Heart left ventricle (tissue), 16 donors: ENCODE data around the gene PTPRC. TPM values are rescaled to one million over a fixed set of nuclear protein-coding genes. Genes with fewer than 3 reads are reported as not detected.

Experiments
- ATAC-seq, 4 donors: fragments of 200-7000 bp; cut with Tn5 transposase; one replicate each; pipeline ENCODE4 v1.9.1; 2020 to 2022; ENCODE audit warnings: moderate library complexity in 4 of 4, mild to moderate bottlenecking in 3 of 4, moderate number of reproducible peaks in 1 of 4
- DNase-seq, 5 donors: peaks; one replicate each; pipeline ENCODE4 v3.0.0-alpha.2; 2020
- H3K27ac ChIP-seq, 12 donors: fragments of 200-600 bp; sonication (generic) in 4 of 12; one replicate each; pipeline versions ENCODE4 v1.5.0 to v1.8.0; 2016 to 2022; ENCODE audit warnings: mild to moderate bottlenecking in 2 of 12
- H3K27me3 ChIP-seq, 9 donors: fragments of 200-600 bp; sonication (generic) in 2 of 9; one replicate each; pipeline versions ENCODE4 v1.5.1 to v1.8.0; 2016 to 2022; ENCODE audit warnings: mild to moderate bottlenecking in 3 of 9
- H3K36me3 ChIP-seq, 9 donors: fragments of 200-600 bp; sonication (generic) in 2 of 9; one replicate each; pipeline versions ENCODE4 v1.5.0 to v1.8.0; 2018 to 2022; ENCODE audit warnings: mild to moderate bottlenecking in 2 of 9
- H3K4me1 ChIP-seq, 12 donors: fragments of 200-600 bp; sonication (generic) in 4 of 12; one replicate each; pipeline versions ENCODE4 v1.5.0 to v1.8.0; 2016 to 2022; ENCODE audit warnings: mild to moderate bottlenecking in 3 of 12
- H3K4me3 ChIP-seq, 12 donors: fragments of 200-600 bp; sonication (generic) in 4 of 12; one replicate each; pipeline versions ENCODE4 v1.5.0 to v1.8.0; 2017 to 2022; ENCODE audit warnings: mild to moderate bottlenecking in 9 of 12, moderate library complexity in 4 of 12
- H3K9me3 ChIP-seq, 12 donors: fragments of 200-600 bp; sonication (generic) in 4 of 12; one replicate each; pipeline versions ENCODE4 v1.5.0 to v1.8.0; 2016 to 2022; ENCODE audit warnings: mild to moderate bottlenecking in 1 of 12
- CTCF ChIP-seq, 12 donors: fragments of 200-600 bp; sonication (generic) in 4 of 12; IDR thresholded peaks; one replicate each; pipeline versions ENCODE4 v1.5.0 to v1.8.0; 2018 to 2022; ENCODE audit warnings: antibody characterized with exemption in 12 of 12, mild to moderate bottlenecking in 5 of 12
- POLR2A ChIP-seq, 2 donors: fragments of 450-650 bp; IDR thresholded peaks; one replicate each; pipeline ENCODE4 v1.6.1; 2017; ENCODE audit warnings: antibody characterized with exemption in 2 of 2, mild to moderate bottlenecking in 2 of 2, moderate library complexity in 2 of 2
- WGBS, 4 donors: extraction: QIAGEN DNeasy Blood & Tissue Kit in 2 of 4; methylation state at CpG; one replicate each; pipeline versions ENCODE4 v1.1.5 to v1.1.7; 2013 to 2018; 5-methylcytosine and 5-hydroxymethylcytosine counted together
- intact Hi-C, 10 donors: fragments of 100-400 bp; cut with DNase I; formaldehyde crosslinking; loops; one replicate each; pipeline versions ENCODE4 v1.11.1 to v1.14.2; 2022
- polyA plus RNA-seq, 2 donors: library from polyadenylated mRNA; stranded (reverse); fragments of 200-250 nt; gene quantifications; one replicate each; pipeline ENCODE4 v1.2.3, GENCODE V29; 2013
- total RNA-seq, 9 donors: library from RNA; depleted of rRNA in 2 of 9; stranded (reverse); fragments of >200 nt in 2 of 9; fragmentation: NEBNext Ultra II Directional in 3 of 9; extraction: Animal tissue kit (Norgen Biotek cat#: 25700) in 3 of 9; gene quantifications; one replicate each; pipeline versions ENCODE4 v1.1.0 to v1.2.4, GENCODE V29; 2016 to 2023
- donor health status: ischemic (EF 13 %, LVEDD 7.1; RV severe dilation, severe dysfunction).
- donor health status: healthy with polysubstance abuse.
- donor health status: DM: no; HTN: yes; CAD: no.
- donor health status: DM: no; HTN: no; CAD: no.
- donor health status: ischemic (EF 25% LVEDD 6.9; RV normal size, moderate dysfunction).
- donor health status: ischemic (EF 25% LVEDD 5.7; RV mildly dilated, moderate dysfunction).
- donor health status: healthy.
- donor health status: DM: yes; HTN: yes; CAD: no.
- donor health status: ischemic (EF 35%, LVEDD 5.7; RV mildly dilated, moderate dysfunction).
- donor health status: nonischemic (EF 11% LVEDD 7.7; RV severe dilation, severe dysfunction).
- donor health status: DM: yes; HTN: yes; CAD: no.
- donor health status: PGD.
- donor health status: ischemic (EF 29% LVEDD 5.4; RV normal size, mild dysfunction).
- donor health status: nonischemic (EF 23%, LVEDD 6.1; RV moderate dilation, normal function).

PTPRC gene
- total and polyA plus RNA-seq, 11 donors, result 0.65 to 99.3 (median 4.4) TPM

- Histone ChIP-seq H3K4me1 (no peaks in the 10 kb centered on the region), H3K36me3 (no peaks in the 10 kb centered on the region), H3K27me3 (no peaks in the 10 kb centered on the region), H3K27ac (no peak overlapping the region), H3K9me3 (peaks cover 0 to 13% (median 0%) of the 10 kb centered on the region in 12 donors), H3K4me3 (no peak overlapping the region)
- TF ChIP-seq POLR2A (IDR thresholded peaks at IDR 0.05) (no peak), CTCF (IDR thresholded peaks at IDR 0.05) (peak in 5 of 12 donors; percentile 19 to 31 (median 20))
- 11 to 15% (median 14%) methylated on average over 1 of the region's 1 CpG for WGBS, 4 donors
- DNase-seq (no peak), ATAC-seq (no peak)
- intact Hi-C loops, result no loop called here
These were observed 160.1 kb downstream of the PTPRC start for GRCh38 chr1:198798923-198799386.

GRCh38 chr1:198805498-198806151, 166.8 kb downstream of the PTPRC start:
- TF ChIP-seq CTCF (IDR thresholded peaks at IDR 0.05) (no peak), POLR2A (IDR thresholded peaks at IDR 0.05) (no peak)
- DNase-seq, result no peak
- H3K27ac ChIP-seq, result no peak overlapping the region
- no peaks in the 10 kb centered on the region for H3K4me1 ChIP-seq
- H3K27me3 ChIP-seq, result no peaks in the 10 kb centered on the region
- intact Hi-C loops, result no loop called here
- no peak for ATAC-seq
- no peak overlapping the region for H3K4me3 ChIP-seq
- WGBS, 4 donors, result 93 to 98% (median 95%) methylated on average over 5 of the region's 5 CpGs
- H3K36me3 ChIP-seq, result no peaks in the 10 kb centered on the region
- no peaks in the 10 kb centered on the region for H3K9me3 ChIP-seq

- H3K9me3 ChIP-seq, result no peaks in the 10 kb centered on the region
- ATAC-seq (no peak), DNase-seq (no peak)
- TF ChIP-seq CTCF (IDR thresholded peaks at IDR 0.05) (no peak), POLR2A (IDR thresholded peaks at IDR 0.05) (no peak)
- no peaks in the 10 kb centered on the region for H3K36me3 ChIP-seq
- 95 to 96% (median 96%) methylated on average over 5 of the region's 5 CpGs for WGBS, 4 donors
- intact Hi-C loops, result no loop called here
- no peak overlapping the region for H3K27ac ChIP-seq
- no peak overlapping the region for H3K4me3 ChIP-seq
- no peaks in the 10 kb centered on the region for H3K27me3 ChIP-seq
- H3K4me1 ChIP-seq, result no peaks in the 10 kb centered on the region
These were observed 168.0 kb downstream of the PTPRC start for GRCh38 chr1:198806861-198807260.

Other genes with a start within 250 kb of the PTPRC start
- gene ATP6V1G3, start 98.4 kb upstream of the PTPRC start, total RNA-seq, result not detected
- not detected for gene ATP6V1G3, start 98.4 kb upstream of the PTPRC start, polyA plus RNA-seq